ENCODE measurements around the gene CTNNA2.

DNA sequence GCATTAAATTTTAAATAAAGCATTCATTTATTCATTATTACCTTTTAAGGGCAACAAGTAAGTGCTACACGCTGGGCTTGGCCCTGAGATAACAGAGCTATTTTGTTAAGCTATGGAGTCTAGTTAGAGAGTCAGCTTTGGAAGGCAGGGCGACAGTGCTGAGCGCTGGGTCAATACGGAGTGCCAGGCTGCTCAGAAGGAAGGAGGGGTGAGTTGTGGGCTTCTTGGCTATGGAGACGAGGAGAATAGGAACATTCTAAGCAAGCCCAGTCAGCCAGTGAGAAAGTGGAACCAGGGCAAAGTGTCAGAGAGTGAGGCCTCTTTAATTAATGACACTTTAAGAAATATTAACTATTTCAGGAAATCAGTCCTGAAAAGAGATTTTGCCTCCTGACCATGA, 503.3 kb downstream of the CTNNA2 start:
- TF ChIP-seq POLR2A (IDR thresholded peaks at IDR 0.05; ENCODE audit: low read depth, low read length) (no peak), TAF1 (IDR thresholded peaks at IDR 0.05; ENCODE audit: borderline replicate concordance, low read depth, low read length) (no peak)
